Right cardiac atrium (tissue), 5 donors: ENCODE data around the gene RWDD2A. TPM values are rescaled to one million over a fixed set of nuclear protein-coding genes. Genes with fewer than 3 reads are reported as not detected.
A peak's percentile ranks its signal among the peaks of the same experiment; 100 is the strongest.
"Not testable (repeated sequence)": the region's sequence is repeated elsewhere in the genome, so short reads cannot be mapped to it uniquely, and the experiment has no call there.

Source experiments
- ATAC-seq, 2 donors: fragments of 200-7000 bp; cut with Tn5 transposase; one replicate each; pipeline versions ENCODE4 v1.8.0 to v1.9.1; 2020; ENCODE audit warnings: moderate library complexity in 2 of 2, mild to moderate bottlenecking in 1 of 2
- DNase-seq, 3 donors: peaks; one replicate each; pipeline ENCODE4 v3.0.0-alpha.2; 2020
- H3K27ac ChIP-seq: one replicate; pipeline ENCODE4 v1.5.1; 2013; ENCODE audit warnings: mild to moderate bottlenecking, low read length, control low read depth, moderate library complexity
- H3K27me3 ChIP-seq: one replicate; pipeline ENCODE4 v1.6.1; 2013; ENCODE audit not compliant: control insufficient read depth, insufficient read depth
- H3K4me1 ChIP-seq: one replicate; pipeline ENCODE4 v1.6.1; 2013; ENCODE audit warnings: low read length; ENCODE audit not compliant: control insufficient read depth, insufficient read depth
- H3K4me3 ChIP-seq: one replicate; pipeline ENCODE4 v1.5.1; 2013; ENCODE audit warnings: low read length, control low read depth
- H3K9me3 ChIP-seq: one replicate; pipeline ENCODE4 v1.6.1; 2013; ENCODE audit warnings: low read length; ENCODE audit not compliant: control insufficient read depth
- WGBS: extraction: QIAGEN DNeasy Blood & Tissue Kit; methylation state at CpG from one replicate; pipeline ENCODE4 v1.1.7; 2013; 5-methylcytosine and 5-hydroxymethylcytosine counted together
- intact Hi-C, 4 donors: fragments of 100-400 bp; cut with DNase I; formaldehyde crosslinking; loops; one replicate each; pipeline versions ENCODE4 v1.11.0 to v1.14.0; 2022 to 2023
- polyA plus RNA-seq: library from polyadenylated mRNA; stranded (reverse); fragments of 200-250 nt; gene quantifications from one replicate; pipeline ENCODE4 v1.2.3, GENCODE V29; 2013
- total RNA-seq, 4 donors: library from RNA; stranded (reverse); fragmentation: NEBNext Ultra II Directional; extraction: Animal tissue kit (Norgen Biotek cat#: 25700); gene quantifications; one replicate each; pipeline ENCODE4 v1.2.1, GENCODE V29; 2021
- donor health status: healthy with polysubstance abuse.
- donor health status: DM: no; HTN: yes; CAD: no.
- donor health status: DM: no; HTN: no; CAD: no.
- donor health status: DM: no; HTN: yes; CAD: no; lungs with severe emphysema.
- donor health status: DM: yes; HTN: yes; CAD: no.

Gene RWDD2A
- total and polyA plus RNA-seq, 5 donors: 3.6 to 6.3 (median 5.4) TPM

DNA sequence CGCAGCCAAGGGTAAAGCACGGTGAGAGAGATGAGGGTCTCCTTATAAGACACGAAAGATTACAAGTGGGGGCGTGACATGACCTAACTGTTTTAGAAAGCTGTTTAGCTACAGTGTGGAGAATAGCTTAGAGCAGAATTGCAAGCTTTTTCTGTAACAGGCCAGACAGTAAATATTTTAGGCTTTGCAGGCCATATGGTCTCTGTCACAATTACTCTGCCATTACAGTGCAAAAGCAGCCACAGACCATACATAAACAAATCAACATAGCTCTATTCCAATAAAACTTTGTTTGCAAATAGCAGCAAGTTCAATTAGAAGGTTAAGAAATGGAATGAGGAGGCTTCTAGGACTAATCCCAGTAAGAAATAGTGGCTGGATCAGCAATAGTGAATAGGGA is 16.9 kb upstream of the RWDD2A start:
- no peaks in the 10 kb centered on the region for H3K4me1 ChIP-seq
- no peaks in the 10 kb centered on the region for H3K27me3 ChIP-seq
- DNase-seq (no peak), ATAC-seq (no peak)
- H3K27ac ChIP-seq: no peak overlapping the region
- intact Hi-C loops: no loop called here
- no peaks in the 10 kb centered on the region for H3K9me3 ChIP-seq
- WGBS: 81% methylated on average over 4 of the region's 4 CpGs
- H3K4me3 ChIP-seq: no peak overlapping the region

DNA sequence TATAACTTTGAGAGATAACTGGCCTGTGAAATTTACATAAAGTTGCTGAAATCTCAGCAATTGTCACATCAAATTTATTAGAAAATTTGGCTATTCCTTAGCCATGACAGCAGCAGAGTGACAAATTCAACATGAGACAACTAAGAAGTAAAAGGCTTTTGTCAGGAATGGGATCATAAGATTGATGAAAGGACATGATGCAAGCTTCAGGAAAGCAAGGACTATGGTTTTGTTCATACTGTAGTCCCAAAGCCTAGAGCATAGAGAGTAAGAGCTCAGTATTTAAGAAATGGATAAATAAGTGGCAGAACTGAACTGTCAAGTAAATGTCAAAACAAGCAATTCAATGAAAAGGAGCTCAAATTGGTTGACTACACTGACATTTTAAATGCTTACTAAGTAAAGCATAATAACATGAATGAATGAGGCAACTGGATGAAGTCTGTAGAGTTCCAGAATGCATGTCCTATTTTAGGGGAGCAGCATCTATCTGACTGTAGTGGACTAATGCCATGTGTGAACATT is 12.7 kb upstream of the RWDD2A start:
- no peaks in the 10 kb centered on the region for H3K9me3 ChIP-seq
- intact Hi-C loops: no loop called here

DNA sequence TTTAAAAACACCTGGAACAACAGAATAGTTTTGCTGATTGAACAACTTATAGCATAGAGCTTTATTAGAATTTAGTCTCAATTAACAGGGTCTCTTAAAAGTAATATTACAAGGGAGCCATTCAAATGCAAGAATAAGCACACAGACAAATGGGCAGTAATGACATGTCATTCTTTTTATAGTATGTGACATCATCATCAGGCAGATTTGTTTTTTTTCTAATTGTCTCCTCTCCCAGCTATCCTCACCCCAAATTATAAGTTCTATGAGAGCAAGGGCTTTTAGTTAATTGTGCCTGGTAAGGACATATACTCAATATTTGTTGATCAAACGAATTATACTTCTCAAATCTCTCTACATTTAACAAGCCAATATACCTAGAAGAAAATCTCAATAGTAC is 11.0 kb upstream of the RWDD2A start:
- 90% methylated on average over 1 of the region's 1 CpG for WGBS
- Histone ChIP-seq H3K27ac (no peak overlapping the region), H3K4me3 (no peak overlapping the region), H3K27me3 (no peaks in the 10 kb centered on the region), H3K9me3 (no peaks in the 10 kb centered on the region), H3K4me1 (no peaks in the 10 kb centered on the region)
- intact Hi-C loops: no loop called here
- DNase-seq (no peak), ATAC-seq (no peak)

More for the DNA sequence above, 12.7 kb upstream of the RWDD2A start:
- H3K27me3 ChIP-seq: no peaks in the 10 kb centered on the region
- ATAC-seq: no peak
- no peak overlapping the region for H3K27ac ChIP-seq
- DNase-seq: no peak
- no peak overlapping the region for H3K4me3 ChIP-seq
- no peaks in the 10 kb centered on the region for H3K4me1 ChIP-seq

DNA sequence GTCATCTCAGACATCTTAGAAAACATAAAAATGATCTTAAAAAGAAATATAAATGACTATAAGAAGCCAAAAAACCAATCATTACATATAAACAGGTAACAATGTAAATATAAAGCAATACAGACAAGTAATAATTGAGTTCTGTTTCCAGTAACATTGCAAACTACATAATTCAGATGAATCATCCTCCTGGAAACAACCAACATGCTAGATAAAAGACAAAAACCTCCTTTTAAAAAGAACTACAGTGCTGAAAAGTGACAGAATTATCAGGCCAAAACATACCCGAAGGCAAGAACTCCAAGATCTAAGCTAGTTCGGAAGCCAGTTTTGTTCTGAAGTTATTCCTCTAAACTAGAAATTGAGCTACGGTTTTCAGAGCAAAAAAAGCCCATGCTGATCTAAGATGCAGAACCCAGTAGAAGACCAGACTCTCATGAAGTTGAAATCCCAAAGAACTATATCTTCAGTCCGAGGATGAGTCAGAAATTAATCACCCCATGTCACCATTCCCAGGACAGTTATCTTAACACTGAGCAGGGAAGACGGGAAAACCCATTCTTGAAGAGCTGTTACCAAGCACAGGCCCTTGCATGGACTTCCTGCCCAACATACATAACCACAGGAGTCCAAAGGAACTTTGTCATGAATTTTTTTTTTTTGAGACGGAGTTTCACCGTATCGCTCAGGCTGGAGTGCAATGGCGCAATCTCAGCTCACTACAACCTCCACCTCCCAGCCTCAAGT is 9.9 kb upstream of the RWDD2A start:
- ATAC-seq (peak; percentile 81 to 95), DNase-seq (peak in 2 of 3 donors; percentile 43 to 50)
- Histone ChIP-seq H3K4me1 (no peaks in the 10 kb centered on the region), H3K27me3 (no peaks in the 10 kb centered on the region), H3K9me3 (no peaks in the 10 kb centered on the region), H3K27ac (no peak overlapping the region), H3K4me3 (no peak overlapping the region)
- WGBS: 48% methylated on average over 9 of the region's 9 CpGs
- intact Hi-C loops: no loop called here

DNA sequence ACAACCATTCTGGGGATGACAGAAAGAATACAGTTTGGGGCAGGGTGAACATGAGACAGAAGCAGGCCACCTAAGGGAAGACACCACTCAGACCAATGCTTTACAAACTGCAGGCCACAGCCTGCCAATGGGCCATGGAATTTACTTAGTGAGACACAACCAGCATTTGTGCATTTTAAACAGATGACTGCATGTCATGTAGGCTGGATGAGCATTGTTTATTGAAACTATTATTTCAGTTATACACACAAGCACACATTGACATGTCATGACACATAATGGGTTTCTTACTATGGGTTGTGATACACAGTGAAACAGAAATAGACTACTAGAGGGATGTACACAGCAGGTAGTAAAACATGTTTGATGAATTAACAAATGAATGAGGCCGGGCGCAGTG is 8.1 kb upstream of the RWDD2A start:
- no peak overlapping the region for H3K27ac ChIP-seq
- H3K4me3 ChIP-seq: no peak overlapping the region
- no peak for DNase-seq
- H3K4me1 ChIP-seq: no peaks in the 10 kb centered on the region
- intact Hi-C loops: no loop called here
- over 99% methylated on average over 2 of the region's 2 CpGs for WGBS
- no peak for ATAC-seq
- no peaks in the 10 kb centered on the region for H3K9me3 ChIP-seq
- H3K27me3 ChIP-seq: no peaks in the 10 kb centered on the region

DNA sequence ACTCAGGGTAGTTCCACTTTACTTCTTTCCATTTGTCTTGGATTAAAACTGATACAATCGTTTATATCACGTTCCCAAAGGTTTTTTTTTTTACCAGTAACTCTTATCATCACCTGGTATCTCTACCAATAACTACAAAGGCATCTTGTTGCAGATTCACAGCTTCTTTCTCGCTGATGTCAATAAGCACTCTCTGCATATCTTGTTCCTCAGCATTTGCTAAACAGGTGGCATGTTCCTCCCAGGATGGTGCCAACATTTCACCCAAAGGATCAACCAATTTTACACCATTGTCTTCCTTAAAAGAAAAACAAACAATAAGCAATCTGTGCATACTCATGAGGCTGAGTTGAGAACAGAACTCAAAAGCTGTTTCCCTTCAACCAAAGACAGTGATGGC is 4.7 kb upstream of the RWDD2A start:
- WGBS: 59% methylated on average over 3 of the region's 3 CpGs
- Histone ChIP-seq H3K9me3 (no peaks in the 10 kb centered on the region), H3K27ac (no peak overlapping the region), H3K4me1 (peaks cover 2% of the 10 kb centered on the region), H3K4me3 (no peak overlapping the region), H3K27me3 (no peaks in the 10 kb centered on the region)
- DNase-seq (no peak), ATAC-seq (no peak)
- intact Hi-C loops: no loop called here

DNA sequence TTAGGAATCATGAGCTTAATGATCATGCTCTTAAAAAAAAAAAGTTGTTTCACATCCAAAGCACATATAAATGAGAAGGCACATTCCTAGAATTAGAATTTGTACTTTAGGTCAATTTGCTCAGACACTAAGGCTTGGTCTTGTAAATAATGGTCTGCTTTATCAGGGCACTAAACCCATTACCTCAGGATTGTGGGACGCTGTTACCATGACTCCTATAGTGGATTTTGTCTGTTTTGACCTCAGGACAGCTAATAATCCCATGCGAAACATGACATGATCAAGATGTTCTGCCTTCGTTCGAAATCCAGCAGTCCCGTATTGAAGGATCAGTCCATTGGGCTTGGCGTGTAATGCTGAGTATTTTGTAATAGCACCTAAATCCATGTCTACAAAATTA is 2.5 kb upstream of the RWDD2A start:
- intact Hi-C loops: loop anchor here in 1 of 4 donors (10.0 kb wide), 1 partner anchor 116 kb away; no protein-coding TSS in a partner anchor
- Histone ChIP-seq H3K9me3 (no peaks in the 10 kb centered on the region), H3K27ac (no peak overlapping the region), H3K4me3 (no peak overlapping the region), H3K4me1 (peaks cover 2% of the 10 kb centered on the region), H3K27me3 (no peaks in the 10 kb centered on the region)
- 92% methylated on average over 6 of the region's 6 CpGs for WGBS
- ATAC-seq (no peak), DNase-seq (no peak)

DNA sequence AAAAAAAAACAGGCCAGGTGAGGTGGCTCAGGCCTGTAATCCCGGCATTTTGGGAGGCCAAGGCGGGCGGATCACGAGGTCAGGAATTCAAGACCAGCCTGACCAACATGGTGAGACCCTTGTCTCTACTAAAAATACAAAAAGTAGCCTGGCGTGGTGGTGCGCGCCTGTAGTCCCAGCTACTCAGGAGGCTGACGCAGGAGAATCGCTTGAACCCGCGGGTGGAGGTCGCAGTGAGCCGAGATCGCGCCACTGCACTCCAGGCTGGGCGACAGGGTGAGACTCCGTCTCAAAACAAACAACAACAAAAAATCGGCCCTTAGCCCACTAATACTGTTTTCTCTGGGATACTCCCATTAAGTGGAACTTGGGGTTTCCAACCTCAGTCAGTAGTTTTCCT is 1.2 kb upstream of the RWDD2A start:
- H3K4me1 ChIP-seq, H3K9me3 ChIP-seq, ATAC-seq, H3K27ac ChIP-seq, H3K27me3 ChIP-seq: not testable (repeated sequence)
- DNase-seq: peak in 1 of 3 donors; percentile 49
- 90% methylated on average over 18 of the region's 18 CpGs for WGBS
- intact Hi-C loops: loop anchor here in 1 of 4 donors (10.0 kb wide), 1 partner anchor 117 kb away; no protein-coding TSS in a partner anchor
- H3K4me3 ChIP-seq: peak overlapping the region; percentile 78

DNA sequence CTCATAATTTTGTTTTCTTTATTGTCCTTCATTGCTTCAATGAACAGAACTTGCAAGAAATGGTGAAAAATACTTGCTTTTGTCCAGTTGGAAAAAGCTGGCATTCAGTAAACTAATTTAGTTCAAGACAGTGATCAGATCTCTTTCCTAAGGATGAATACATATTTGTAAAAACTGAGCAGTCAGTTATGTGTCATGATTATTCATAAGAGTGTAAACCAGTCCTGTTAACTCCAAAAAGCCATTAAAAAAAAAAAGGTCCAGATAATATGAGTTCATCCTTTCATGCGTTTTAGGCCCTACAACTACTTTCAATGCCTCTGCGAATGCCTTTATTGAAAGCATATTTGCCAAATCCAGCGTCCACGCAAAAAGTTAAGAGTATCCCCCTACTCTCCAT is 701 bp upstream of the RWDD2A start:
- WGBS: under 1% methylated on average over 4 of the region's 4 CpGs
- Histone ChIP-seq H3K27ac (no peak overlapping the region), H3K4me1 (peaks cover 2% of the 10 kb centered on the region), H3K9me3 (no peaks in the 10 kb centered on the region), H3K27me3 (no peaks in the 10 kb centered on the region), H3K4me3 (peak overlapping the region; percentile 78)
- ATAC-seq: no peak
- DNase-seq: no peak
- intact Hi-C loops: loop anchor here in 1 of 4 donors (10.0 kb wide), 1 partner anchor 118 kb away; no protein-coding TSS in a partner anchor

DNA sequence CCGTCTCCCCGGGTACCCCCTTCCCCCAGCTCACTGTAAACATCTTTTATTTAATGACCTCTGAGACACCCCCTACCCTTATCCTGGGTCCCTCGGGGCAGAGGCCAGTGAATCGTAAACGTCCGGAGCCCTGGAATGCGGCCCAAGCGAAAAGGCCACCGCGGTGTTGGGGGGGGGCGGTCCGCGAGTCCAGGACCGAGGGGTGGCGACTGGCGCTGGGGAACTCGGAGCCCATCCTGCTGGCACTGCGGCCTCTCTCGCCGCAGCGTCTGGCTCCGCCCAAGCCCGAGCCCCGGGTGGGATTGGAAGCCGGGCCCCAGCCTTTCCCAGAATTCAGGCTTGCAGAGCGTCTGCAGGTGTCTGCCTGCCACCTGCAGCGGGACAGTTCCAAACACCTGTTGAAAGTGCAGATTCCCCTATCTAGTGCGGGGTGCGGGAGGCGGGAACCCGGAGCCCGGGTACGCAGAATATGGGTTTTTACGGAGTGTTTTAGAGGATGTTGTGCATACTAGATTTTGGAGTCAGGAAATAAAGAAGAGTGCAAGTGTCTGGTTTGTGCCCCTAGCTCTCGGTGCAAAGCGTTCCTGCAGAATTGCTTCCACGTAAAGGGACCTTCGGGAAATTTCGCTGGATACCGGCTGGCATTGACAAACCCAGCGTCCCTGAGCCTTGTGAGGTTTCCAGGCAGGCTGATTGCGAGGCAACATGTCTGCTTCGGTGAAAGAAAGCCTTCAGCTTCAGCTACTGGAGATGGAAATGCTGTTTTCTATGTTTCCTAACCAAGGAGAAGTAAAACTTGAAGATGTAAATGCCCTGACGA is 800 bp downstream of the RWDD2A start:
- DNase-seq (peak; percentile 59 to 80 (median 79)), ATAC-seq (peak; percentile 74 to 83)
- Histone ChIP-seq H3K27ac (peak overlapping the region; percentile 54), H3K4me3 (peak overlapping the region; percentile 78), H3K4me1 (peaks cover 2% of the 10 kb centered on the region), H3K27me3 (no peaks in the 10 kb centered on the region), H3K9me3 (no peaks in the 10 kb centered on the region)
- 3% methylated on average over 44 of the region's 44 CpGs for WGBS
- intact Hi-C loops: loop anchor here in 1 of 4 donors (10.0 kb wide), 1 partner anchor 119 kb away; no protein-coding TSS in a partner anchor
